ENCODE measurements around the gene VWA3A.
"Not testable (repeated sequence)": the region's sequence is repeated elsewhere in the genome, so short reads cannot be mapped to it uniquely, and the experiment has no call there.

The VWA3A gene

GRCh38 chr16:22184615-22184968 lies 92.3 kb downstream of the VWA3A start:
- no peak for DNase-seq

- DNase-seq: no peak
Measured at GRCh38 chr16:22186517-22186916, 94.2 kb downstream of the VWA3A start.

GRCh38 chr16:22188267-22188594 lies 95.9 kb downstream of the VWA3A start:
- DNase-seq: no peak

- peak; percentile 78 for DNase-seq
Measured at GRCh38 chr16:22188595-22189442, 96.5 kb downstream of the VWA3A start.

- peak; percentile 11 for DNase-seq
Measured at GRCh38 chr16:22189473-22190080, 97.2 kb downstream of the VWA3A start.

- DNase-seq: peak; percentile 99
Measured at GRCh38 chr16:22190081-22190775, 97.9 kb downstream of the VWA3A start.

GRCh38 chr16:22190776-22191531 lies 98.6 kb downstream of the VWA3A start:
- peak; percentile 99 for DNase-seq

GRCh38 chr16:22191532-22192260 lies 99.4 kb downstream of the VWA3A start:
- peak; percentile 20 for DNase-seq

GRCh38 chr16:22192261-22193062 lies 100.1 kb downstream of the VWA3A start:
- DNase-seq: peak; percentile 23

- no peak for DNase-seq
Measured at GRCh38 chr16:22193063-22193411, 100.7 kb downstream of the VWA3A start.

GRCh38 chr16:22194707-22195444 lies 102.5 kb downstream of the VWA3A start:
- no peak for DNase-seq

GRCh38 chr16:22195445-22195694 lies 103.0 kb downstream of the VWA3A start:
- no peak for DNase-seq

- DNase-seq: peak; percentile 71
Measured at GRCh38 chr16:22195695-22196558, 103.6 kb downstream of the VWA3A start.

- not testable (repeated sequence) for DNase-seq
Measured at GRCh38 chr16:22196559-22197168, 104.3 kb downstream of the VWA3A start.

GRCh38 chr16:22198547-22199293 lies 106.4 kb downstream of the VWA3A start:
- no peak for DNase-seq

GRCh38 chr16:22202261-22202637 lies 109.9 kb downstream of the VWA3A start:
- no peak for DNase-seq

- DNase-seq: no peak
Measured at GRCh38 chr16:22203091-22203490, 110.8 kb downstream of the VWA3A start.

GRCh38 chr16:22204091-22204655 lies 111.8 kb downstream of the VWA3A start:
- DNase-seq: no peak

GRCh38 chr16:22205577-22206012 lies 113.3 kb downstream of the VWA3A start:
- DNase-seq: no peak

Data from NCI-H2029 (cell line).